Measurements from ENCODE around the gene INTS14.

DNA sequence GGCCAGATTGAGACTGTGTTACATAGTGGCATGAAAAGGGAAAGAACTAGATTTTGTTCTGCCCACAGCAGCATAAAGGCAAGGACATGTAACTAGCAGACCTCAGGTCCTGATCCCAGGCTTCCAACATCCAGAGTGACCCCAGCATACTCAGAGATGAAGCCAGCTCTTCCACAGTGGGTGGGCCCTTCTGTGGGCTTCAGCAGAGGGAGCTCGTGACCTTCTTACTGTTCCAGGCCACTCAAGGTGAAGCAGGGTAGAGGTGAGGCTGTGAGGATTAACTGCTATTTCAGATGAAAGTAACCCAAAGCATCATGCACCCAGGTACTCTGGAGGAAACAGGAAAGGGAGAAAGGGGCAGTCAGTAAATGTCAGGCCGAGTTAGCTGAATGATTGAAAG is 9.9 kb upstream of the INTS14 start:
- TF ChIP-seq CTCF (IDR thresholded peaks at IDR 0.05; ENCODE audit: insufficient read depth, low read depth, low read length) (no peak), EZH2 (IDR thresholded peaks at IDR 0.05; ENCODE audit: insufficient read depth, low read length) (no peak)
